Right hindlimb (tissue), 1 donor: ENCODE results near the gene LLCFC1.

Source experiments
- DNase-seq: peaks from one replicate; pipeline ENCODE4 v3.0.0-alpha.2; 2018

Gene LLCFC1

GRCh38 chr7:142913051-142913450 lies 26.2 kb upstream of the LLCFC1 start:
- DNase-seq: no peak

GRCh38 chr7:142913566-142913965 lies 25.7 kb upstream of the LLCFC1 start:
- DNase-seq: no peak

- no peak for DNase-seq
Observed at GRCh38 chr7:142914121-142914520, 25.2 kb upstream of the LLCFC1 start.

- DNase-seq: no peak
Observed at GRCh38 chr7:142915315-142915714, 24.0 kb upstream of the LLCFC1 start.

GRCh38 chr7:142916508-142916907 lies 22.8 kb upstream of the LLCFC1 start:
- no peak for DNase-seq

GRCh38 chr7:142917447-142917846 lies 21.8 kb upstream of the LLCFC1 start:
- DNase-seq: no peak

GRCh38 chr7:142918901-142919300 lies 20.4 kb upstream of the LLCFC1 start:
- DNase-seq: no peak

GRCh38 chr7:142919656-142920055 lies 19.6 kb upstream of the LLCFC1 start:
- no peak for DNase-seq

GRCh38 chr7:142923391-142923790 lies 15.9 kb upstream of the LLCFC1 start:
- DNase-seq: no peak

GRCh38 chr7:142925413-142925812 lies 13.9 kb upstream of the LLCFC1 start:
- no peak for DNase-seq

- DNase-seq: no peak
Observed at GRCh38 chr7:142927085-142927745, 12.1 kb upstream of the LLCFC1 start.

GRCh38 chr7:142927949-142928348 lies 11.3 kb upstream of the LLCFC1 start:
- DNase-seq: no peak

GRCh38 chr7:142930126-142930730 lies 9.1 kb upstream of the LLCFC1 start:
- no peak for DNase-seq

GRCh38 chr7:142932386-142933091 lies 6.7 kb upstream of the LLCFC1 start:
- DNase-seq: no peak

GRCh38 chr7:142933092-142933475 lies 6.2 kb upstream of the LLCFC1 start:
- no peak for DNase-seq

GRCh38 chr7:142933624-142934023 lies 5.7 kb upstream of the LLCFC1 start, which contains the start of gene TRPV5:
Gene TRPV5, minus strand, starts transcription at chr7:142933746. Its CDS starts 287 bp downstream, at chr7:142933459.
- DNase-seq: no peak

- DNase-seq: no peak
Observed at GRCh38 chr7:142934056-142934455, 5.2 kb upstream of the LLCFC1 start.

GRCh38 chr7:142935941-142936565 lies 3.2 kb upstream of the LLCFC1 start:
- DNase-seq: no peak

GRCh38 chr7:142938611-142939010 lies 673 bp upstream of the LLCFC1 start:
- no peak for DNase-seq

GRCh38 chr7:142940966-142941535 lies 1.8 kb downstream of the LLCFC1 start:
- DNase-seq: no peak

- no peak for DNase-seq
Observed at GRCh38 chr7:142941541-142941940, 2.3 kb downstream of the LLCFC1 start.

GRCh38 chr7:142942746-142943145 lies 3.5 kb downstream of the LLCFC1 start:
- no peak for DNase-seq

GRCh38 chr7:142943706-142944268 lies 4.5 kb downstream of the LLCFC1 start:
- no peak for DNase-seq
